ENCODE results near the gene CXCR5. TPM values are rescaled to one million over a fixed set of nuclear protein-coding genes. Genes with fewer than 3 reads are reported as not detected.

The CXCR5 gene
- not detected in 2 replicates for total RNA-seq

DNA sequence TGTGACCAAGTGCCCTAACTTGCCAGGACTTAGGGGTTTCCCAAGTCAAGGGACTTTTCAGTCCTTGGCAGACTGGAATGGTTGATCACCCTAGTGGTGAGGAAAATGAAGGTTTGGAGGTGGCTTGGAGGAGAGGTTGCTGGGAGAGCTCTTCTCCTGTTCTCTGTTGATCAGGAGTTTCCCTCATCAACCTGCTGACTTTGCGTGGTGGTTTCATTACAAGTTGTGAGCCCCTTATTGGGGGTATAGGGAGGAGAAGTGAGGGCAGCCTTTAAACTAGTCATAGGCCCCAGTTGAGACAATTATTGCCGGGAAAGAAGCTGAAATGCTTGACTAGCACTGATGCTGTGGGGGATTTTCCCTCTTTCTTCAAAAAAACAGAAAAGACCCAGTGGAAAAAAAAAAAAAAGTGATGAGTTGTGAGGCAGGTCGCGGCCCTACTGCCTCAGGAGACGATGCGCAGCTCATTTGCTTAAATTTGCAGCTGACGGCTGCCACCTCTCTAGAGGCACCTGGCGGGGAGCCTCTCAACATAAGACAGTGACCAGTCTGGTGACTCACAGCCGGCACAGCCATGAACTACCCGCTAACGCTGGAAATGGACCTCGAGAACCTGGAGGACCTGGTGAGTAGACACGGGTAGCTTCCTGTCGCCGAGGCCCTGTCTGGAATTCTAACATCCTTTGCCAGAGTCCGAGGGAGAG, at the start of gene CXCR5:
TSS of gene CXCR5 (plus strand) at position 525 of the 704 bp plus-strand sequence. CDS start at position 575, 50 bp downstream.

Small RNA genes lying within 50 kb of the gene (small RNA-seq; reads per million reads assigned to genes)
- not detected for gene MIR4492
- gene RF00019, result not detected
- gene RN7SL688P, result not detected

Other genes starting within 250 kb of the CXCR5 start
- not detected in 2 replicates for gene TREH, start 204.2 kb upstream of the CXCR5 start, total RNA-seq
- gene DDX6, start 92.7 kb upstream of the CXCR5 start, total RNA-seq, result 198 and 201 TPM in 2 replicates
- gene BCL9L, start 42.0 kb downstream of the CXCR5 start, total RNA-seq, result 10.4 and 21.6 TPM in 2 replicates
- not detected in 2 replicates for gene UPK2, start 72.4 kb downstream of the CXCR5 start, total RNA-seq
- gene FOXR1, start 87.9 kb downstream of the CXCR5 start, total RNA-seq, result not detected in 2 replicates
- 25.0 and 28.0 TPM in 2 replicates for gene CENATAC, start 114.2 kb downstream of the CXCR5 start, total RNA-seq
- gene RPS25, start 134.5 kb downstream of the CXCR5 start, total RNA-seq, result 1,706 and 2,770 TPM in 2 replicates
- 52.0 TPM in 2 replicates for gene TRAPPC4, start 134.9 kb downstream of the CXCR5 start, total RNA-seq
- gene SLC37A4, start 147.0 kb downstream of the CXCR5 start, total RNA-seq, result 16.9 and 23.3 TPM in 2 replicates
- 193 and 228 TPM in 2 replicates for gene HYOU1, start 173.3 kb downstream of the CXCR5 start, total RNA-seq
- 23.1 and 25.0 TPM in 2 replicates for gene VPS11, start 183.9 kb downstream of the CXCR5 start, total RNA-seq
- 10.9 and 12.3 TPM in 2 replicates for gene HMBS, start 201.0 kb downstream of the CXCR5 start, total RNA-seq
- gene DPAGT1, start 218.0 kb downstream of the CXCR5 start, total RNA-seq, result 29.9 and 36.0 TPM in 2 replicates
- gene C2CD2L, start 223.5 kb downstream of the CXCR5 start, total RNA-seq, result 4.4 and 5.5 TPM in 2 replicates
- 19.8 and 21.8 TPM in 2 replicates for gene HINFP, start 237.7 kb downstream of the CXCR5 start, total RNA-seq